Smooth muscle cell (in vitro differentiated cells): ENCODE results near the gene DOCK3. TPM values are rescaled to one million over a fixed set of nuclear protein-coding genes. Genes with fewer than 3 reads are reported as not detected.
A peak's percentile ranks its signal among the peaks of the same experiment; 100 is the strongest.

Experiments
- DNase-seq: peaks from one replicate; lab custom pipeline; 2025; ENCODE audit not compliant: unreplicated experiment; lab: John Stamatoyannopoulos, UW
- H2AFZ ChIP-seq: fragments of 200-600 bp; sonication (generic); 2 replicates; pipeline ENCODE4 v1.6.0; 2016; ENCODE audit warnings: antibody characterized with exemption, low read depth, mild to moderate bottlenecking
- H3F3A ChIP-seq: fragments of 200-600 bp; sonication (generic); 2 replicates; pipeline ENCODE4 v1.6.0; 2017; ENCODE audit warnings: antibody characterized with exemption, low read depth
- H3K27ac ChIP-seq: fragments of 200-600 bp; sonication (generic); 2 replicates; pipeline ENCODE4 v1.5.1; 2016; ENCODE audit warnings: low read depth, mild to moderate bottlenecking
- H3K27me3 ChIP-seq: fragments of 200-600 bp; sonication (generic); 2 replicates; pipeline ENCODE4 v1.6.1; 2016; ENCODE audit warnings: low read depth, mild to moderate bottlenecking
- H3K36me3 ChIP-seq: fragments of 200-600 bp; sonication (generic); 2 replicates; pipeline ENCODE4 v1.5.1; 2016; ENCODE audit warnings: low read depth
- H3K4me1 ChIP-seq: fragments of 200-600 bp; sonication (generic); 2 replicates; pipeline ENCODE4 v1.5.1; 2016; ENCODE audit warnings: low read depth
- H3K4me2 ChIP-seq: fragments of 200-600 bp; sonication (generic); 2 replicates; pipeline ENCODE4 v1.6.0; 2016; ENCODE audit warnings: mild to moderate bottlenecking
- H3K4me3 ChIP-seq: fragments of 200-600 bp; sonication (generic); 2 replicates; pipeline ENCODE4 v1.5.1; 2016; ENCODE audit warnings: mild to moderate bottlenecking
- H3K79me2 ChIP-seq: fragments of 200-600 bp; sonication (generic); 2 replicates; pipeline ENCODE4 v1.6.0; 2016; ENCODE audit warnings: low read depth, mild to moderate bottlenecking
- H3K9ac ChIP-seq: fragments of 200-600 bp; sonication (generic); 2 replicates; pipeline ENCODE4 v1.6.0; 2016; ENCODE audit warnings: low read depth
- H3K9me3 ChIP-seq: fragments of 200-600 bp; sonication (generic); replicated peaks from 2 replicates; pipeline ENCODE4 v1.5.1; 2016; ENCODE audit warnings: low read depth
- H4K20me1 ChIP-seq: fragments of 200-600 bp; sonication (generic); 2 replicates; pipeline ENCODE4 v1.6.0; 2016; ENCODE audit warnings: low read depth
- CTCF ChIP-seq: fragments of 200-600 bp; sonication (generic); IDR thresholded peaks from 2 replicates; pipeline ENCODE4 v1.5.1; 2017; ENCODE audit warnings: borderline replicate concordance, mild to moderate bottlenecking, antibody characterized with exemption; ENCODE audit not compliant: insufficient read depth, poor library complexity, severe bottlenecking
- WGBS: methylation state at CpG from one replicate; pipeline ENCODE4 v1.1.7; 2016; ENCODE audit warnings: low lambda C conversion rate; 5-methylcytosine and 5-hydroxymethylcytosine counted together
- polyA plus RNA-seq: library from polyadenylated mRNA; unstranded; fragments of >200 nt; fragmentation: Nextera tagmentation; extraction: Ambion mirVana; gene quantifications from 2 replicates; pipeline ENCODE4 v1.2.1, GENCODE V29; 2016
- total RNA-seq: library from RNA; depleted of rRNA; stranded (reverse); fragments of >200 nt; gene quantifications from 2 replicates; pipeline ENCODE4 v1.2.3, GENCODE V29; 2014

DOCK3 gene
- total and polyA plus RNA-seq, 2 experiments from 2014 or later, result 0.29 to 2.2 TPM

- H3K4me1 ChIP-seq, result peaks cover 37% of the 10 kb centered on the region
These were observed 47.2 kb upstream of the DOCK3 start for GRCh38 chr3:50627407-50628051.

GRCh38 chr3:50628601-50629000 is 46.1 kb upstream of the DOCK3 start:
- H3K4me3 ChIP-seq, result no peak overlapping the region
- no peaks in the 10 kb centered on the region for H3K79me2 ChIP-seq
- DNase-seq, result no peak
- no peaks in the 10 kb centered on the region for H3F3A ChIP-seq
- no peak overlapping the region for H3K4me2 ChIP-seq
- no peak overlapping the region for H2AFZ ChIP-seq
- no peak for TF ChIP-seq CTCF
- WGBS, result 98% methylated on average over 3 of the region's 3 CpGs
- no peaks in the 10 kb centered on the region for H3K9me3 ChIP-seq
- peaks cover 37% of the 10 kb centered on the region for H3K4me1 ChIP-seq
- H3K27ac ChIP-seq, result no peak overlapping the region
- no peak overlapping the region for H3K9ac ChIP-seq
- no peaks in the 10 kb centered on the region for H3K36me3 ChIP-seq
- H3K27me3 ChIP-seq, result no peaks in the 10 kb centered on the region
- peaks cover 18% of the 10 kb centered on the region for H4K20me1 ChIP-seq

More at GRCh38 chr3:50627407-50628051, 47.2 kb upstream of the DOCK3 start:
- no peak overlapping the region for H3K4me3 ChIP-seq
- no peaks in the 10 kb centered on the region for H3K79me2 ChIP-seq
- H3K9me3 ChIP-seq, result no peaks in the 10 kb centered on the region
- no peaks in the 10 kb centered on the region for H3K36me3 ChIP-seq
- no peak overlapping the region for H3K9ac ChIP-seq
- WGBS, result 41% methylated on average over 6 of the region's 6 CpGs
- peak overlapping the region; percentile 12 for H3K27ac ChIP-seq
- peaks cover 14% of the 10 kb centered on the region for H4K20me1 ChIP-seq
- no peak overlapping the region for H3K4me2 ChIP-seq
- H3F3A ChIP-seq, result no peaks in the 10 kb centered on the region
- DNase-seq, result no peak
- no peak overlapping the region for H2AFZ ChIP-seq
- H3K27me3 ChIP-seq, result no peaks in the 10 kb centered on the region
- TF ChIP-seq CTCF, result peak; percentile 11

- DNase-seq, result no peak
These were observed 44.3 kb upstream of the DOCK3 start for GRCh38 chr3:50630394-50630793.

More at GRCh38 chr3:50630394-50630793, 44.3 kb upstream of the DOCK3 start:
- Histone ChIP-seq H3K9ac (no peak overlapping the region), H4K20me1 (peaks cover 22% of the 10 kb centered on the region), H3K4me1 (peaks cover 23% of the 10 kb centered on the region), H3K36me3 (no peaks in the 10 kb centered on the region), H3K4me2 (no peak overlapping the region), H3F3A (no peaks in the 10 kb centered on the region), H3K27ac (no peak overlapping the region), H3K4me3 (no peak overlapping the region), H2AFZ (no peak overlapping the region), H3K79me2 (no peaks in the 10 kb centered on the region), H3K27me3 (no peaks in the 10 kb centered on the region), H3K9me3 (no peaks in the 10 kb centered on the region)
- WGBS, result 98% methylated on average over 6 of the region's 6 CpGs
- no peak for TF ChIP-seq CTCF
